ENCODE measurements around the gene OR4E1. TPM values are rescaled to one million over a fixed set of nuclear protein-coding genes. Genes with fewer than 3 reads are reported as not detected.
"Not testable (repeated sequence)": the region's sequence is repeated elsewhere in the genome, so short reads cannot be mapped to it uniquely, and the experiment has no call there.

OR4E1 gene
- total RNA-seq, 4 donors from 2014 or later, result not detected

GRCh38 chr14:21643407-21643806, 30.2 kb downstream of the OR4E1 start:
- no peak overlapping the region for H3K27ac ChIP-seq (replicated peaks in 1 of 4)
- intact Hi-C loops (cut with DNase I), result no loop called here
- H3K4me3 ChIP-seq, result no peak overlapping the region
- peaks cover 0 to 3% (median 0%) of the 10 kb centered on the region in 4 donors for H3K27me3 ChIP-seq
- no peaks in the 10 kb centered on the region for H3K9me3 ChIP-seq
- no peaks in the 10 kb centered on the region for H3K36me3 ChIP-seq
- DNase-seq (ENCODE audit: extremely low spot score), result no peak
- whole genome bisulfite sequencing, result 64% methylated on average over 5 of the region's 5 CpGs
- H3K4me1 ChIP-seq, result no peaks in the 10 kb centered on the region
- TF ChIP-seq CTCF (IDR thresholded peaks at IDR 0.05) (no peak), POLR2AphosphoS5 (IDR thresholded peaks at IDR 0.05) (no peak), EP300 (IDR thresholded peaks at IDR 0.05) (no peak), POLR2A (IDR thresholded peaks at IDR 0.05; ENCODE audit: low read depth) (no peak)

- Histone ChIP-seq H3K4me3 (no peak overlapping the region), H3K27me3 (peaks cover 0 to 3% (median 0%) of the 10 kb centered on the region in 4 donors), H3K4me1 (no peaks in the 10 kb centered on the region), H3K9me3 (no peaks in the 10 kb centered on the region), H3K36me3 (no peaks in the 10 kb centered on the region), H3K27ac (replicated peaks in 1 of 4) (no peak overlapping the region)
- intact Hi-C loops (cut with DNase I), result no loop called here
- 57% methylated on average over 3 of the region's 3 CpGs for WGBS
- TF ChIP-seq EP300 (IDR thresholded peaks at IDR 0.05), result no peak
- no peak for TF ChIP-seq POLR2AphosphoS5 (IDR thresholded peaks at IDR 0.05)
- no peak for TF ChIP-seq POLR2A (IDR thresholded peaks at IDR 0.05; ENCODE audit: low read depth)
- no peak for TF ChIP-seq CTCF (IDR thresholded peaks at IDR 0.05)
- no peak for DNase-seq (ENCODE audit: extremely low spot score)
Measured at GRCh38 chr14:21642683-21643082, 30.9 kb downstream of the OR4E1 start.

GRCh38 chr14:21634840-21635239, 38.8 kb downstream of the OR4E1 start, which contains the start of gene OR10G2:
Gene OR10G2, minus strand, starts transcription at chr14:21634940. Its CDS starts 98 bp downstream, at chr14:21634842.
- WGBS, result 83% methylated on average over 4 of the region's 4 CpGs
- Histone ChIP-seq H3K36me3 (no peaks in the 10 kb centered on the region), H3K9me3 (no peaks in the 10 kb centered on the region), H3K27me3 (peaks cover 0 to 2% (median 0%) of the 10 kb centered on the region in 4 donors), H3K4me1 (no peaks in the 10 kb centered on the region), H3K27ac (replicated peaks in 1 of 4) (no peak within 1 kb of the TSS), H3K4me3 (no peak within 1 kb of the TSS)
- TF ChIP-seq CTCF (IDR thresholded peaks at IDR 0.05), result no peak
- no peak for TF ChIP-seq POLR2A (IDR thresholded peaks at IDR 0.05; ENCODE audit: low read depth)
- TF ChIP-seq POLR2AphosphoS5 (IDR thresholded peaks at IDR 0.05), result no peak
- TF ChIP-seq EP300 (IDR thresholded peaks at IDR 0.05), result no peak
- intact Hi-C loops (cut with DNase I), result no loop called here
- no peak for DNase-seq (ENCODE audit: extremely low spot score)

GRCh38 chr14:21631084-21631483, 42.5 kb downstream of the OR4E1 start:
- no peak for DNase-seq (ENCODE audit: extremely low spot score)
- WGBS, result 84% methylated on average over 3 of the region's 3 CpGs
- intact Hi-C loops (cut with DNase I), result no loop called here
- Histone ChIP-seq H3K9me3 (no peaks in the 10 kb centered on the region), H3K4me3 (no peak overlapping the region), H3K27me3 (peaks cover 0 to 2% (median 0%) of the 10 kb centered on the region in 4 donors), H3K36me3 (no peaks in the 10 kb centered on the region), H3K27ac (replicated peaks in 1 of 4) (no peak overlapping the region), H3K4me1 (no peaks in the 10 kb centered on the region)
- TF ChIP-seq EP300 (IDR thresholded peaks at IDR 0.05) (no peak), CTCF (IDR thresholded peaks at IDR 0.05) (no peak), POLR2AphosphoS5 (IDR thresholded peaks at IDR 0.05) (no peak)

GRCh38 chr14:21630503-21630902, 43.1 kb downstream of the OR4E1 start:
- H3K36me3 ChIP-seq; DNase-seq (ENCODE audit: extremely low spot score); H3K27ac ChIP-seq (replicated peaks in 1 of 4); H3K9me3 ChIP-seq; H3K27me3 ChIP-seq; H3K4me3 ChIP-seq; H3K4me1 ChIP-seq; intact Hi-C loops (cut with DNase I): not testable (repeated sequence)
- 95% methylated on average over 1 of the region's 1 CpG for WGBS
